Body of pancreas (tissue), 4 donors: ENCODE measurements around the gene FBXO28.

Experiments
- CTCF ChIP-seq, 7 experiments: fragments of 450-650 bp in 4 of 7; fragments of 200-600 bp in 3 of 7; sonication (generic) in 3 of 7; IDR thresholded peaks; one replicate each; pipeline ENCODE4 v1.5.1; 2016 to 2019; ENCODE audit warnings: antibody characterized with exemption in 7 of 7
- POLR2A ChIP-seq, 3 donors: fragments of 450-650 bp; IDR thresholded peaks; one replicate each; pipeline ENCODE4 v1.6.1; 2016; ENCODE audit warnings: antibody characterized with exemption in 3 of 3, mild to moderate bottlenecking in 2 of 3

- TF ChIP-seq POLR2A (IDR thresholded peaks at IDR 0.05), result no peak
- TF ChIP-seq CTCF (IDR thresholded peaks at IDR 0.05), result no peak
Measured at GRCh38 chr1:224201383-224201782, 87.5 kb downstream of the FBXO28 start.
